ENCODE results near the gene SLC25A26.
A peak's percentile ranks its signal among the peaks of the same experiment; 100 is the strongest.

Gene SLC25A26

DNA sequence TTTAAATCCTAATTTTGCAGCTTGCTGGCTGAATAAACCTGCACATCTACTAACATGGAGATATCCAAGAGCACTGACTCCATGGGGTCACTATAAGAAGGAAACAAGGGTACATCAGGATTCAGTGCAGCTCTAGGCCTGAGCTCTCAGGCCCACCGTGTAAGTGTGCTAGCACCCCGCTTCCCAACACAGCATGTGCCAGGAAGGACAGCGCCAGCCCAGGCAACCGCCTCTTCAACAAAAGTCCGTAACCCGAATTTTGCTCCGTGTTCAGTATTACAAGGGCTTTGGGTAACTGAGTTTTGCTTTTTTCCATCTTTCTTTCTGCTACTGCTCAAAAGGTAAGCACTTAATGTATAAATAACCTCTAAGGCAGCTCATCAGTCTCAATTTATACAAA lies 190.2 kb downstream of the SLC25A26 start:
- DNase-seq, result no peak
- Histone ChIP-seq H3K23ac (ENCODE audit: low read length) (no peak overlapping the region), H2BK5ac (ENCODE audit: low read depth, low read length, poor library complexity) (no peak overlapping the region), H4K91ac (ENCODE audit: low read depth, low read length) (no peak overlapping the region), H2AFZ (ENCODE audit: insufficient read depth, low read length, poor library complexity) (no peak overlapping the region), H4K12ac (ENCODE audit: low read depth, low read length) (no peak overlapping the region), H4K8ac (ENCODE audit: low read depth, low read length) (no peak overlapping the region), H3K9me3 (ENCODE audit: insufficient read depth, low read depth, low read length) (peaks cover 2% of the 10 kb centered on the region), H3K14ac (ENCODE audit: low read length) (no peak overlapping the region), H3K4me2 (ENCODE audit: low read length) (no peak overlapping the region), H3K27me3 (ENCODE audit: insufficient read depth, low read length) (no peaks in the 10 kb centered on the region), H2BK120ac (ENCODE audit: insufficient read depth, low read length, poor library complexity) (no peak overlapping the region), H3K79me2 (ENCODE audit: control insufficient read depth, insufficient read depth, low read length, poor library complexity) (no peaks in the 10 kb centered on the region), H3K9ac (ENCODE audit: low read length) (no peak overlapping the region), H3K27ac (ENCODE audit: low read depth, low read length) (no peak overlapping the region), H3K4ac (ENCODE audit: low read depth, low read length) (no peak overlapping the region), H3K4me1 (ENCODE audit: control insufficient read depth in 1 of 2, insufficient read depth in 2 of 2, low read length in 2 of 2) (peaks cover 0 to 8% of the 10 kb centered on the region in 2 experiments), H3K18ac (ENCODE audit: low read length) (no peak overlapping the region), H3K79me1 (ENCODE audit: low read length) (no peaks in the 10 kb centered on the region), H3K36me3 (ENCODE audit: control insufficient read depth in 1 of 2, insufficient read depth in 2 of 2, low read length in 2 of 2) (no peaks in the 10 kb centered on the region), H3K4me3 (ENCODE audit: low read depth, low read length) (no peak overlapping the region), H2BK12ac (ENCODE audit: low read length) (no peak overlapping the region), H2AK5ac (ENCODE audit: low read length) (no peak overlapping the region)
- no CpG with 5 or more reads among the region's 7 CpGs for WGBS (ENCODE audit: extremely low coverage, insufficient coverage, insufficient read length)

DNA sequence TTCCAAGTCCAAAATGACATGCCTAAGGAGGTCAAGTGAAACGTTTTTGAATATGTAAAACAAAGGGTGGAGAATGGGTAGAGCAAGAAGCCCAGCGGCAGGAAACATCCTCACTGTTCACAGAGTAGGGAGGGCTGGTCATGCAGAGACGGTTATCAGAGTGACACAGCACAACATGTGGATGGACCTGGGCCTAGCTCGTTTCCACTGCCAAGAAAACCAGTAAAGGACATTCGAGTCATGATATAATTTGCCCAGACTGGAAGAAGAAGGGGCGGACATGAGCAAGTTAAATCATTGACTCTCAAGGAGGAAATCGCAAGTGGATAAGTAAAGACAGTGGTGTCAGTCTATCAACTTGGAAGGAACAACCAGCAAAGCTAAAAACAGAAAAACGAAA lies 190.7 kb downstream of the SLC25A26 start:
- Histone ChIP-seq H2BK12ac (ENCODE audit: low read length) (no peak overlapping the region), H3K9me3 (ENCODE audit: insufficient read depth, low read depth, low read length) (peaks cover 2% of the 10 kb centered on the region), H2BK5ac (ENCODE audit: low read depth, low read length, poor library complexity) (no peak overlapping the region), H2BK120ac (ENCODE audit: insufficient read depth, low read length, poor library complexity) (no peak overlapping the region), H3K4me2 (ENCODE audit: low read length) (no peak overlapping the region), H3K79me2 (ENCODE audit: control insufficient read depth, insufficient read depth, low read length, poor library complexity) (no peaks in the 10 kb centered on the region), H3K18ac (ENCODE audit: low read length) (no peak overlapping the region), H2AK5ac (ENCODE audit: low read length) (no peak overlapping the region), H3K4ac (ENCODE audit: low read depth, low read length) (no peak overlapping the region), H2AFZ (ENCODE audit: insufficient read depth, low read length, poor library complexity) (no peak overlapping the region), H3K36me3 (ENCODE audit: control insufficient read depth in 1 of 2, insufficient read depth in 2 of 2, low read length in 2 of 2) (no peaks in the 10 kb centered on the region), H4K8ac (ENCODE audit: low read depth, low read length) (no peak overlapping the region), H3K4me3 (ENCODE audit: low read depth, low read length) (no peak overlapping the region), H3K27me3 (ENCODE audit: insufficient read depth, low read length) (no peaks in the 10 kb centered on the region), H3K79me1 (ENCODE audit: low read length) (no peaks in the 10 kb centered on the region), H4K91ac (ENCODE audit: low read depth, low read length) (no peak overlapping the region), H3K4me1 (ENCODE audit: control insufficient read depth in 1 of 2, insufficient read depth in 2 of 2, low read length in 2 of 2) (peaks cover 0 to 8% of the 10 kb centered on the region in 2 experiments), H3K23ac (ENCODE audit: low read length) (no peak overlapping the region), H3K9ac (ENCODE audit: low read length) (no peak overlapping the region), H4K12ac (ENCODE audit: low read depth, low read length) (no peak overlapping the region), H3K27ac (ENCODE audit: low read depth, low read length) (no peak overlapping the region), H3K14ac (ENCODE audit: low read length) (no peak overlapping the region)
- no peak for DNase-seq
- no CpG with 5 or more reads among the region's 8 CpGs for WGBS (ENCODE audit: extremely low coverage, insufficient coverage, insufficient read length)

DNA sequence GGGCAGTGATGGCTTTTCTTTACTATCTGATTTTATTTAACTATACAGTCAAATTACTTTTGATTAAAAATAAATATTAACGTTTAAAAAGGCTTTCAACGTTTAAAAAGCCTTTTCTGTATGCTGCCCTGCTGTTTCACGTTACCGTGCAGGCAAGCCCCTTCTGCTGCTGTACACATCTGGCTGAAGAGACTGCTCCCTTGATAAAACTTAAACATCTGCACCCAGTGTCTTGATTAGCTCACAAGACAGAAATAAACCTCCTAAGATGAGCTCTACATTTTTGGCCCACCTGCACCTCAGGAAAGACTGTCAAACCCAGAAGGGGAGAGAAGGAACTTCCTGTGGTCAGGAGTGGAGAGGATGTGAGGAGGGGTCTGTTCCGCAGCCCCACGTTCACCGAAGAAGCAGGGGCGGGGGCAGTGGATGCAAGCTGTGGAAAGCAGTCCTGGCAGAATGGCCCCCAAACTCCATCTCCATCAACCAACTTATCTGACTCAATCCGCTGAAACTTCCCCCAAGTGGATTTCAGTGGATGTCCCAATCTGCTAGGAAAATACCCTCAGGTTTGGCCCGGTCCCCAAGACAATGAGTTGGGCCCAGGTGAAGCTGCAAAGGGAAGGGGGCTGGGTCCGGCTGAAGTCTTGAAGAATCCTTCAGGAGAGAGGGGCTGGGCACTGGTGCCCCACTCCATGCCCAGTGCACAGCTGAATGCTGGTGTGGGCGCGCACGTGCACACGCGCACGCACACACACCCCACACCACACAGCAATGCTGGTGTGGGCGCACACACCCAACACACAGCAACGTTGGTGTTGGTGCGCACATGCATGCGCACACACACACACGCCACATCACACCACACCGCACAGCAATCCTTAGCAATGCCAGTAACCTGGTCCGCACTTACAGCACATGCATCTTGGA lies 191.4 kb downstream of the SLC25A26 start:
- Histone ChIP-seq H3K27me3 (ENCODE audit: insufficient read depth, low read length) (no peaks in the 10 kb centered on the region), H3K79me2 (ENCODE audit: control insufficient read depth, insufficient read depth, low read length, poor library complexity) (no peaks in the 10 kb centered on the region), H3K18ac (ENCODE audit: low read length) (no peak overlapping the region), H2BK12ac (ENCODE audit: low read length) (no peak overlapping the region), H3K4me1 (ENCODE audit: control insufficient read depth in 1 of 2, insufficient read depth in 2 of 2, low read length in 2 of 2) (peaks cover 3 to 12% of the 10 kb centered on the region in 2 experiments), H2AK5ac (ENCODE audit: low read length) (no peak overlapping the region), H3K36me3 (ENCODE audit: control insufficient read depth in 1 of 2, insufficient read depth in 2 of 2, low read length in 2 of 2) (no peaks in the 10 kb centered on the region), H3K27ac (ENCODE audit: low read depth, low read length) (no peak overlapping the region), H3K14ac (ENCODE audit: low read length) (no peak overlapping the region), H3K9me3 (ENCODE audit: insufficient read depth, low read depth, low read length) (peaks cover 2% of the 10 kb centered on the region), H4K91ac (ENCODE audit: low read depth, low read length) (no peak overlapping the region), H2AFZ (ENCODE audit: insufficient read depth, low read length, poor library complexity) (no peak overlapping the region), H2BK120ac (ENCODE audit: insufficient read depth, low read length, poor library complexity) (no peak overlapping the region), H2BK5ac (ENCODE audit: low read depth, low read length, poor library complexity) (no peak overlapping the region), H3K79me1 (ENCODE audit: low read length) (no peaks in the 10 kb centered on the region), H4K12ac (ENCODE audit: low read depth, low read length) (no peak overlapping the region), H3K4me3 (ENCODE audit: low read depth, low read length) (peak overlapping the region; percentile 37), H3K4ac (ENCODE audit: low read depth, low read length) (no peak overlapping the region), H3K4me2 (ENCODE audit: low read length) (no peak overlapping the region), H3K23ac (ENCODE audit: low read length) (no peak overlapping the region), H3K9ac (ENCODE audit: low read length) (no peak overlapping the region), H4K8ac (ENCODE audit: low read depth, low read length) (no peak overlapping the region)
- WGBS (ENCODE audit: extremely low coverage, insufficient coverage, insufficient read length), result no CpG with 5 or more reads among the region's 24 CpGs
- no peak for DNase-seq

- no peak overlapping the region for H2AFZ ChIP-seq (ENCODE audit: insufficient read depth, low read length, poor library complexity)
- H2BK120ac ChIP-seq (ENCODE audit: insufficient read depth, low read length, poor library complexity), result no peak overlapping the region
- no peaks in the 10 kb centered on the region for H3K36me3 ChIP-seq (ENCODE audit: control insufficient read depth in 1 of 2, insufficient read depth in 2 of 2, low read length in 2 of 2)
- no CpG with 5 or more reads among the region's 7 CpGs for WGBS (ENCODE audit: extremely low coverage, insufficient coverage, insufficient read length)
- peaks cover 2% of the 10 kb centered on the region for H3K9me3 ChIP-seq (ENCODE audit: insufficient read depth, low read depth, low read length)
- no peaks in the 10 kb centered on the region for H3K27me3 ChIP-seq (ENCODE audit: insufficient read depth, low read length)
- no peaks in the 10 kb centered on the region for H3K79me2 ChIP-seq (ENCODE audit: control insufficient read depth, insufficient read depth, low read length, poor library complexity)
- no peak overlapping the region for H4K12ac ChIP-seq (ENCODE audit: low read depth, low read length)
- H4K8ac ChIP-seq (ENCODE audit: low read depth, low read length), result no peak overlapping the region
- H3K4me2 ChIP-seq (ENCODE audit: low read length), result no peak overlapping the region
- H3K27ac ChIP-seq (ENCODE audit: low read depth, low read length), result no peak overlapping the region
- no peak overlapping the region for H3K18ac ChIP-seq (ENCODE audit: low read length)
- no peak for DNase-seq
- H3K23ac ChIP-seq (ENCODE audit: low read length), result no peak overlapping the region
- no peak overlapping the region for H3K14ac ChIP-seq (ENCODE audit: low read length)
- H3K79me1 ChIP-seq (ENCODE audit: low read length), result no peaks in the 10 kb centered on the region
- no peak overlapping the region for H4K91ac ChIP-seq (ENCODE audit: low read depth, low read length)
- H3K4me1 ChIP-seq (ENCODE audit: control insufficient read depth in 1 of 2, insufficient read depth in 2 of 2, low read length in 2 of 2), result peaks cover 3 to 12% of the 10 kb centered on the region in 2 experiments
- H3K4me3 ChIP-seq (ENCODE audit: low read depth, low read length), result no peak overlapping the region
- H3K4ac ChIP-seq (ENCODE audit: low read depth, low read length), result no peak overlapping the region
- H2AK5ac ChIP-seq (ENCODE audit: low read length), result no peak overlapping the region
- H2BK5ac ChIP-seq (ENCODE audit: low read depth, low read length, poor library complexity), result no peak overlapping the region
- no peak overlapping the region for H2BK12ac ChIP-seq (ENCODE audit: low read length)
- H3K9ac ChIP-seq (ENCODE audit: low read length), result no peak overlapping the region
These were observed 192.4 kb downstream of the SLC25A26 start for GRCh38 chr3:66413151-66413751.

All from trophoblast cell (in vitro differentiated cells and primary cell).